GM12878 (cell line): ENCODE measurements around the gene CDK16. TPM values are rescaled to one million over a fixed set of nuclear protein-coding genes. Genes with fewer than 3 reads are reported as not detected.

Source experiments
- BCLAF1 ChIP-seq: fragments of 450-650 bp; IDR thresholded peaks from 2 replicates; pipeline ENCODE4 v1.6.1; 2017; ENCODE audit warnings: antibody characterized with exemption, mild to moderate bottlenecking, moderate library complexity
- BRCA1 ChIP-seq: IDR thresholded peaks from 2 replicates; pipeline ENCODE4 v1.6.1; 2011; ENCODE audit warnings: low read depth, low read length, improper control_type of control experiment
- CREM ChIP-seq: IDR thresholded peaks from 2 replicates; pipeline ENCODE4 v1.6.1; 2014; ENCODE audit warnings: antibody characterized with exemption, low read depth
- E2F8 ChIP-seq: fragments of 450-650 bp; IDR thresholded peaks from 2 replicates; pipeline ENCODE4 v1.6.1; 2018; ENCODE audit warnings: mild to moderate bottlenecking, low read depth, moderate library complexity; ENCODE audit not compliant: partially characterized antibody
- EZH2 ChIP-seq: IDR thresholded peaks from 2 replicates; pipeline ENCODE4 v1.6.1; 2012; ENCODE audit warnings: low read depth, mild to moderate bottlenecking, control low read depth, inconsistent platforms, low read length, borderline replicate concordance; ENCODE audit not compliant: control insufficient read depth
- GATAD2B ChIP-seq: fragments of 450-650 bp; conservative IDR thresholded peaks from 2 replicates; pipeline ENCODE4 v1.6.1; 2017; ENCODE audit warnings: low read depth, mild to moderate bottlenecking, moderate library complexity
- HDAC2 ChIP-seq: fragments of 200-600 bp; sonication (generic); IDR thresholded peaks from 2 replicates; pipeline ENCODE4 v1.6.1; 2017
- HDGF ChIP-seq: fragments of 450-650 bp; IDR thresholded peaks from 2 replicates; pipeline ENCODE4 v1.6.1; 2016; ENCODE audit warnings: antibody characterized with exemption
- IKZF1 ChIP-seq: fragments of 450-650 bp; conservative IDR thresholded peaks from 2 replicates; pipeline ENCODE4 v1.6.1; 2017; ENCODE audit warnings: antibody characterized with exemption, mild to moderate bottlenecking
- KDM1A ChIP-seq: fragments of 200-600 bp; sonication (generic); IDR thresholded peaks from 2 replicates; pipeline ENCODE4 v1.6.1; 2016; ENCODE audit warnings: borderline replicate concordance
- NR2C2 ChIP-seq: IDR thresholded peaks from 2 replicates; pipeline ENCODE4 v1.6.1; 2011; ENCODE audit warnings: borderline replicate concordance, low read depth; ENCODE audit not compliant: control insufficient read depth, insufficient read length
- RAD21 ChIP-seq: IDR thresholded peaks from 2 replicates; pipeline ENCODE4 v1.6.1; 2011; ENCODE audit warnings: mild to moderate bottlenecking, low read depth, low read length, moderate library complexity; ENCODE audit not compliant: insufficient read depth
- RB1 ChIP-seq: fragments of 450-650 bp; formaldehyde crosslinking; IDR thresholded peaks from 2 replicates; pipeline ENCODE4 v1.6.1; 2017; ENCODE audit warnings: mild to moderate bottlenecking, borderline replicate concordance
- RELB ChIP-seq: fragments of 450-650 bp; IDR thresholded peaks from 2 replicates; pipeline ENCODE4 v1.6.1; 2017; ENCODE audit warnings: low read depth, mild to moderate bottlenecking, moderate library complexity
- RUNX3 ChIP-seq: IDR thresholded peaks from 2 replicates; pipeline ENCODE4 v1.6.1; 2012; ENCODE audit warnings: low read length, inconsistent platforms
- SMAD1 ChIP-seq: fragments of 450-650 bp; IDR thresholded peaks from 2 replicates; pipeline ENCODE4 v1.6.1; 2018; ENCODE audit warnings: mild to moderate bottlenecking, low read depth; ENCODE audit not compliant: partially characterized antibody
- SMARCA5 ChIP-seq: fragments of 450-650 bp; IDR thresholded peaks from 2 replicates; pipeline ENCODE4 v1.6.1; 2017; ENCODE audit warnings: mild to moderate bottlenecking
- SREBF2 ChIP-seq: IDR thresholded peaks from 2 replicates; pipeline ENCODE4 v1.6.1; 2012; ENCODE audit warnings: mild to moderate bottlenecking, low read length
- SRF ChIP-seq, 2 experiments: IDR thresholded peaks; 2 replicates each; pipeline ENCODE4 v1.6.1; 2011; ENCODE audit warnings: low read depth in 2 of 2, low read length in 2 of 2, mild to moderate bottlenecking in 1 of 2, moderate library complexity in 1 of 2
- STAT1 ChIP-seq: fragments of 450-650 bp; conservative IDR thresholded peaks from 2 replicates; pipeline ENCODE4 v1.6.1; 2014; ENCODE audit warnings: antibody characterized with exemption, mild to moderate bottlenecking
- SUZ12 ChIP-seq: fragments of 200-600 bp; sonication (generic); IDR thresholded peaks from one replicate; pipeline ENCODE4 v1.6.1; 2018; ENCODE audit warnings: antibody characterized with exemption, mild to moderate bottlenecking; ENCODE audit not compliant: unreplicated experiment
- TAF1 ChIP-seq: IDR thresholded peaks from 2 replicates; pipeline ENCODE4 v1.6.1; 2011; ENCODE audit warnings: mild to moderate bottlenecking, low read depth, low read length, borderline replicate concordance
- WRNIP1 ChIP-seq: IDR thresholded peaks from 2 replicates; pipeline ENCODE4 v1.6.1; 2011; ENCODE audit warnings: low read depth, low read length, improper control_type of control experiment, borderline replicate concordance
- ZZZ3 ChIP-seq: IDR thresholded peaks from 2 replicates; pipeline ENCODE4 v1.6.1; 2011; ENCODE audit warnings: low read depth; ENCODE audit not compliant: control insufficient read depth, insufficient read length
- polyA plus RNA-seq, 11 experiments: library from polyadenylated mRNA; depleted of rRNA in 4 of 11; unstranded in 6 of 11; stranded (reverse) in 5 of 11; fragments of >200 nt; fragmentation: Nextera tagmentation in 4 of 11; fragmentation: Illumina TruSeq in 1 of 11; extraction: Ambion mirVana in 4 of 11; extraction: Trizol in 1 of 11; gene quantifications; 1 replicate in 1 of 11; 2 replicates in 10 of 11; pipeline versions ENCODE4 v1.2.1 to v1.2.3, GENCODE V29; 2011 to 2016; ENCODE audit warnings: inconsistent platforms in 2 of 11, missing spikeins in 2 of 11, low read depth in 1 of 11
- total RNA-seq, 4 experiments: library from RNA; depleted of rRNA in 3 of 4; stranded (reverse); fragments of >200 nt in 3 of 4; fragmentation: Illumina TruSeq in 1 of 4; extraction: Trizol in 1 of 4; gene quantifications; 2 replicates each; pipeline versions ENCODE4 v1.2.1 to v1.2.3, GENCODE V29; 2013 to 2021

Gene CDK16
- total and polyA plus RNA-seq, 10 of the 15 experiments (the other 5 are each of a cell fraction or from before 2014, with no cell fraction given), result 2.4 to 75.1 (median 48.2) TPM

GRCh38 chrX:47218920-47219815 lies 687 bp downstream of the CDK16 start (continued):
- TF ChIP-seq RAD21, result no peak
- no peak; the same call in 1 of the 2 replicates for TF ChIP-seq IKZF1
- no peak for TF ChIP-seq NR2C2
- TF ChIP-seq STAT1, result no peak
- TF ChIP-seq ZZZ3, result no peak
- no peak for TF ChIP-seq CREM
- peak; percentile 6; the same call in 1 of the 2 replicates for TF ChIP-seq TAF1
- peak; percentile 47; the same call in 1 of the 2 replicates for TF ChIP-seq HDGF
- no peak for TF ChIP-seq WRNIP1
- no peak; the same call in 1 of the 2 replicates for TF ChIP-seq SMARCA5
- TF ChIP-seq RELB, result no peak
- TF ChIP-seq GATAD2B, result peak; percentile 79; the same call in 1 of the 2 replicates
- TF ChIP-seq BRCA1, result no peak
- TF ChIP-seq E2F8, result no peak
- TF ChIP-seq SMAD1, result no peak
- no peak for TF ChIP-seq RUNX3
- TF ChIP-seq EZH2, result no peak
- no peak for TF ChIP-seq SREBF2
- TF ChIP-seq SRF (IDR thresholded peaks at IDR 0.05; ENCODE audit: low read depth in 2 of 2, low read length in 2 of 2), result no peak
- no peak for TF ChIP-seq RB1
- TF ChIP-seq BCLAF1, result no peak
- TF ChIP-seq KDM1A, result no peak
- TF ChIP-seq SUZ12, result no peak
- TF ChIP-seq HDAC2, result no peak
